Fibroblast of villous mesenchyme (primary cell): ENCODE results near the gene PLA2G4B. TPM values are rescaled to one million over a fixed set of nuclear protein-coding genes. Genes with fewer than 3 reads are reported as not detected.

Source experiments
- DNase-seq: peaks from one replicate; pipeline ENCODE4 v3.0.0-alpha.2; 2010; ENCODE audit warnings: low read depth
- H3K4me3 ChIP-seq: 2 replicates; pipeline ENCODE4 v1.5.1; 2011; ENCODE audit warnings: low read depth, mild to moderate bottlenecking, low read length
- total RNA-seq: library from RNA; depleted of rRNA; stranded (reverse); fragments of >200 nt; gene quantifications from 2 replicates; pipeline ENCODE4 v1.2.3, GENCODE V29; 2012
- TF ChIP-seq, protein P1 (sequence below): IDR thresholded peaks from 2 replicates; pipeline ENCODE4 v1.5.1; 2012; ENCODE audit warnings: low read depth, mild to moderate bottlenecking, low read length; ENCODE audit not compliant: insufficient read depth

The PLA2G4B gene
- total RNA-seq, 1 donor, result 1.3 TPM

- no peak for DNase-seq
- H3K4me3 ChIP-seq, result no peak overlapping the region
- TF ChIP-seq, protein P1, sequence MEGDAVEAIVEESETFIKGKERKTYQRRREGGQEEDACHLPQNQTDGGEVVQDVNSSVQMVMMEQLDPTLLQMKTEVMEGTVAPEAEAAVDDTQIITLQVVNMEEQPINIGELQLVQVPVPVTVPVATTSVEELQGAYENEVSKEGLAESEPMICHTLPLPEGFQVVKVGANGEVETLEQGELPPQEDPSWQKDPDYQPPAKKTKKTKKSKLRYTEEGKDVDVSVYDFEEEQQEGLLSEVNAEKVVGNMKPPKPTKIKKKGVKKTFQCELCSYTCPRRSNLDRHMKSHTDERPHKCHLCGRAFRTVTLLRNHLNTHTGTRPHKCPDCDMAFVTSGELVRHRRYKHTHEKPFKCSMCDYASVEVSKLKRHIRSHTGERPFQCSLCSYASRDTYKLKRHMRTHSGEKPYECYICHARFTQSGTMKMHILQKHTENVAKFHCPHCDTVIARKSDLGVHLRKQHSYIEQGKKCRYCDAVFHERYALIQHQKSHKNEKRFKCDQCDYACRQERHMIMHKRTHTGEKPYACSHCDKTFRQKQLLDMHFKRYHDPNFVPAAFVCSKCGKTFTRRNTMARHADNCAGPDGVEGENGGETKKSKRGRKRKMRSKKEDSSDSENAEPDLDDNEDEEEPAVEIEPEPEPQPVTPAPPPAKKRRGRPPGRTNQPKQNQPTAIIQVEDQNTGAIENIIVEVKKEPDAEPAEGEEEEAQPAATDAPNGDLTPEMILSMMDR, result no peak
These were observed 16.2 kb upstream of the PLA2G4B start for GRCh38 chr15:41822471-41822870.

GRCh38 chr15:41822957-41823356 lies 15.7 kb upstream of the PLA2G4B start:
- H3K4me3 ChIP-seq, result no peak overlapping the region
- TF ChIP-seq, protein P1, result no peak
- no peak for DNase-seq

DNA sequence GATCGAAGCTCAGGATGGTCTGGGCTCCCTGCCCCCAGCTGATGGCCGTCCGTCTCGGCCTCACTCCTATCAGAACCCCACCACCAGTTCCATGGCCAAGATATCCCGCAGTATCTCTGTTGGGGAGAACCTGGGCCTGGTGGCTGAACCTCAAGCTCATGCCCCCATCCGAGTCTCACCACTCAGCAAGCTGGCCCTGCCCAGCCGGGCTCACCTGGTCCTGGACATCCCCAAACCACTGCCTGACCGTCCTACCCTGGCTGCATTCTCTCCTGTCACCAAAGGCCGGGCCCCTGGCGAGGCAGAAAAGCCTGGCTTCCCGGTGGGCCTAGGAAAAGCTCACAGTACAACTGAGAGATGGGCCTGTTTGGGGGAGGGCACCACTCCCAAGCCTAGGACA lies 15.1 kb upstream of the PLA2G4B start:
- no peak overlapping the region for H3K4me3 ChIP-seq
- DNase-seq, result no peak
- TF ChIP-seq, protein P1, result no peak

- TF ChIP-seq, protein P1, result no peak
- no peak overlapping the region for H3K4me3 ChIP-seq
- DNase-seq, result no peak
These were observed 14.4 kb upstream of the PLA2G4B start for GRCh38 chr15:41824062-41824745.

- TF ChIP-seq, protein P1, result no peak
- no peak for DNase-seq
These were observed 13.5 kb upstream of the PLA2G4B start for GRCh38 chr15:41825145-41825544.

GRCh38 chr15:41825572-41826535 lies 12.8 kb upstream of the PLA2G4B start:
- no peak overlapping the region for H3K4me3 ChIP-seq
- DNase-seq, result no peak
- TF ChIP-seq, protein P1, result no peak

More at GRCh38 chr15:41825145-41825544, 13.5 kb upstream of the PLA2G4B start:
- no peak overlapping the region for H3K4me3 ChIP-seq
